Liver (tissue), 9 donors: Measurements from ENCODE around the gene HSP90AB1. TPM values are rescaled to one million over a fixed set of nuclear protein-coding genes. Genes with fewer than 3 reads are reported as not detected.

Experiments used
- DNase-seq: peaks from one replicate; pipeline ENCODE4 v3.0.0-alpha.2; 2017; ENCODE audit warnings: low spot score
- H3K27ac ChIP-seq, 2 donors: one replicate each; pipeline ENCODE4 v1.7.0; 2013; ENCODE audit warnings: inconsistent platforms in 2 of 2, low read length in 2 of 2, control low read depth in 1 of 2, low read depth in 1 of 2, mild to moderate bottlenecking in 1 of 2
- H3K27me3 ChIP-seq, 4 donors: one replicate each; pipeline versions ENCODE4 v1.6.1 to v1.7.0; 2013; ENCODE audit warnings: low read length in 3 of 4, inconsistent platforms in 1 of 4, mild to moderate bottlenecking in 1 of 4, moderate library complexity in 1 of 4; ENCODE audit not compliant: control insufficient read depth in 4 of 4, insufficient read depth in 4 of 4
- H3K36me3 ChIP-seq, 4 donors: one replicate each; pipeline versions ENCODE4 v1.6.1 to v1.7.0; 2013; ENCODE audit warnings: low read length in 3 of 4, mild to moderate bottlenecking in 3 of 4, low read depth in 1 of 4, moderate library complexity in 1 of 4; ENCODE audit not compliant: control insufficient read depth in 4 of 4, insufficient read depth in 3 of 4
- H3K4me1 ChIP-seq, 4 donors: one replicate each; pipeline versions ENCODE4 v1.6.1 to v1.7.0; 2013; ENCODE audit warnings: low read length in 3 of 4, mild to moderate bottlenecking in 3 of 4, moderate library complexity in 1 of 4; ENCODE audit not compliant: control insufficient read depth in 4 of 4, insufficient read depth in 4 of 4
- H3K4me3 ChIP-seq, 3 donors: one replicate each; pipeline versions ENCODE4 v1.6.1 to v1.7.0; 2013; ENCODE audit warnings: low read length in 3 of 3, control low read depth in 1 of 3, low read depth in 1 of 3, mild to moderate bottlenecking in 1 of 3
- H3K9ac ChIP-seq, 2 donors: one replicate each; pipeline ENCODE4 v1.7.0; 2013; ENCODE audit warnings: low read length in 2 of 2, mild to moderate bottlenecking in 2 of 2, moderate library complexity in 2 of 2, control low read depth in 1 of 2, low read depth in 1 of 2
- H3K9me3 ChIP-seq, 4 donors: one replicate each; pipeline versions ENCODE4 v1.6.1 to v1.7.0; 2013; ENCODE audit warnings: low read length in 3 of 4; ENCODE audit not compliant: control insufficient read depth in 4 of 4
- EGR1 ChIP-seq, 2 donors: IDR thresholded peaks; 2 replicates each; pipeline ENCODE4 v1.6.1; 2016 to 2018; ENCODE audit warnings: antibody characterized with exemption in 2 of 2, low read depth in 2 of 2
- FOXA1 ChIP-seq: IDR thresholded peaks from 2 replicates; pipeline ENCODE4 v1.6.1; 2016; ENCODE audit warnings: antibody characterized with exemption
- FOXA2 ChIP-seq: IDR thresholded peaks from 2 replicates; pipeline ENCODE4 v1.6.1; 2016; ENCODE audit warnings: antibody characterized with exemption
- GABPA ChIP-seq, 2 donors: IDR thresholded peaks in 1 of 2; conservative IDR thresholded peaks in 1 of 2; 2 replicates each; pipeline ENCODE4 v1.6.1; 2016; ENCODE audit warnings: antibody characterized with exemption in 2 of 2, mild to moderate bottlenecking in 1 of 2, moderate library complexity in 1 of 2
- HNF4A ChIP-seq, 2 donors: conservative IDR thresholded peaks; 2 replicates each; pipeline ENCODE4 v1.6.1; 2016; ENCODE audit warnings: antibody characterized with exemption in 2 of 2, mild to moderate bottlenecking in 2 of 2
- HNF4G ChIP-seq: IDR thresholded peaks from 2 replicates; pipeline ENCODE4 v1.6.1; 2016; ENCODE audit warnings: antibody characterized with exemption
- NR2F2 ChIP-seq: IDR thresholded peaks from 2 replicates; pipeline ENCODE4 v1.6.1; 2016; ENCODE audit warnings: antibody characterized with exemption
- RAD21 ChIP-seq, 2 donors: IDR thresholded peaks; 2 replicates each; pipeline ENCODE4 v1.6.1; 2016; ENCODE audit warnings: antibody characterized with exemption in 2 of 2, mild to moderate bottlenecking in 2 of 2
- RXRA ChIP-seq, 2 donors: IDR thresholded peaks; 2 replicates each; pipeline ENCODE4 v1.6.1; 2017 to 2018; ENCODE audit warnings: antibody characterized with exemption in 2 of 2, mild to moderate bottlenecking in 1 of 2
- SP1 ChIP-seq: IDR thresholded peaks from 2 replicates; pipeline ENCODE4 v1.6.1; 2018; ENCODE audit warnings: antibody characterized with exemption, mild to moderate bottlenecking
- YY1 ChIP-seq: IDR thresholded peaks from 2 replicates; pipeline ENCODE4 v1.6.1; 2016; ENCODE audit warnings: antibody characterized with exemption, mild to moderate bottlenecking
- WGBS: extraction: QIAGEN DNeasy Blood & Tissue Kit; methylation state at CpG from one replicate; pipeline ENCODE4 v1.1.7; 2013; 5-methylcytosine and 5-hydroxymethylcytosine counted together
- polyA plus RNA-seq, 2 donors: library from polyadenylated mRNA; stranded (reverse) in 1 of 2; unstranded in 1 of 2; fragments of 200-250 nt in 1 of 2; fragments of >200 nt in 1 of 2; fragmentation: Nextera tagmentation in 1 of 2; extraction: Ambion mirVana in 1 of 2; gene quantifications; one replicate each; pipeline versions ENCODE4 v1.2.1 to v1.2.3, GENCODE V29; 2013 to 2015
- total RNA-seq, 2 donors: library from RNA; depleted of rRNA; stranded (reverse); fragments of >200 nt; gene quantifications; one replicate each; pipeline ENCODE4 v1.2.3, GENCODE V29; 2014
- TF ChIP-seq, protein P1 (sequence below): IDR thresholded peaks from 2 replicates; pipeline ENCODE4 v1.6.1; 2016; ENCODE audit warnings: antibody characterized with exemption
- TF ChIP-seq, protein P2 (sequence below): IDR thresholded peaks from 2 replicates; pipeline ENCODE4 v1.6.1; 2016; ENCODE audit warnings: antibody characterized with exemption, mild to moderate bottlenecking
- TF ChIP-seq, protein P3 (sequence below): IDR thresholded peaks from 2 replicates; pipeline ENCODE4 v1.6.1; 2016; ENCODE audit warnings: antibody characterized with exemption
- TF ChIP-seq, protein P4 (sequence below): IDR thresholded peaks from 2 replicates; pipeline ENCODE4 v1.6.1; 2016; ENCODE audit warnings: antibody characterized with exemption
- TF ChIP-seq, protein P5 (sequence below): fragments of 150-350 bp; IDR thresholded peaks from 2 replicates; pipeline ENCODE4 v1.5.1; 2017; ENCODE audit warnings: improper control_type of control experiment, low read depth, low read length; ENCODE audit not compliant: missing input control
- donor health status: healthy.
- donor health status: healthy.
- donor health status: healthy.
- donor health status: healthy.
- donor health status: healthy.

Gene HSP90AB1
- total and polyA plus RNA-seq, 4 donors, result 129 to 281 (median 203) TPM

DNA sequence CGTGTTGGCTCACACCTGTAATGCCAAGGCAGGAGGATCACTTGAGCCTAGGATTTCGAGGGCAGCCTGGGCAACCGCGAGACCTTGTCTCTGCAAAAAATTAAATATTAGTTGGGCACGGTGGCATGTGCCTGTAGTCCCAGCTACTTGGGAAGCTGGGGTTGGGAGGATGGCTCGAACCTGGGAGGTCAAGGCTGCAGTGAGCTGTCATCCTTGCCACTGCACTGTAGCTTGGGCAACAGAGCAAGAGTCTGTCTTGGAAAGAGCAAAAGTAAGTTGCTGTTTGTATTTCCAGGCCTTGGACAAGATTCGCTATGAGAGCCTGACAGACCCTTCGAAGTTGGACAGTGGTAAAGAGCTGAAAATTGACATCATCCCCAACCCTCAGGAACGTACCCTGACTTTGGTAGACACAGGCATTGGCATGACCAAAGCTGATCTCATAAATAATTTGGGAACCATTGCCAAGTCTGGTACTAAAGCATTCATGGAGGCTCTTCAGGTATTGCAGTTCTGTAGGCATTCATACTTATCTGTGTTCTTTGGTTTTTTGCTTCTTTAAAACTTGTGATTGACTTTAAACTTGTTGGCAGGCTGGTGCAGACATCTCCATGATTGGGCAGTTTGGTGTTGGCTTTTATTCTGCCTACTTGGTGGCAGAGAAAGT, 2.3 kb downstream of the HSP90AB1 start:
- TF ChIP-seq HNF4A (conservative IDR thresholded peaks at IDR 0.05), result no peak
- TF ChIP-seq, protein P1, sequence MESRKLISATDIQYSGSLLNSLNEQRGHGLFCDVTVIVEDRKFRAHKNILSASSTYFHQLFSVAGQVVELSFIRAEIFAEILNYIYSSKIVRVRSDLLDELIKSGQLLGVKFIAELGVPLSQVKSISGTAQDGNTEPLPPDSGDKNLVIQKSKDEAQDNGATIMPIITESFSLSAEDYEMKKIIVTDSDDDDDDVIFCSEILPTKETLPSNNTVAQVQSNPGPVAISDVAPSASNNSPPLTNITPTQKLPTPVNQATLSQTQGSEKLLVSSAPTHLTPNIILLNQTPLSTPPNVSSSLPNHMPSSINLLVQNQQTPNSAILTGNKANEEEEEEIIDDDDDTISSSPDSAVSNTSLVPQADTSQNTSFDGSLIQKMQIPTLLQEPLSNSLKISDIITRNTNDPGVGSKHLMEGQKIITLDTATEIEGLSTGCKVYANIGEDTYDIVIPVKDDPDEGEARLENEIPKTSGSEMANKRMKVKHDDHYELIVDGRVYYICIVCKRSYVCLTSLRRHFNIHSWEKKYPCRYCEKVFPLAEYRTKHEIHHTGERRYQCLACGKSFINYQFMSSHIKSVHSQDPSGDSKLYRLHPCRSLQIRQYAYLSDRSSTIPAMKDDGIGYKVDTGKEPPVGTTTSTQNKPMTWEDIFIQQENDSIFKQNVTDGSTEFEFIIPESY, result no peak
- no peak for TF ChIP-seq GABPA (IDR thresholded peaks at IDR 0.05 in 1 of 2, conservative IDR thresholded peaks at IDR 0.05 in 1 of 2)
- no peak for TF ChIP-seq SP1
- no peak for TF ChIP-seq FOXA1
- TF ChIP-seq, protein P2, sequence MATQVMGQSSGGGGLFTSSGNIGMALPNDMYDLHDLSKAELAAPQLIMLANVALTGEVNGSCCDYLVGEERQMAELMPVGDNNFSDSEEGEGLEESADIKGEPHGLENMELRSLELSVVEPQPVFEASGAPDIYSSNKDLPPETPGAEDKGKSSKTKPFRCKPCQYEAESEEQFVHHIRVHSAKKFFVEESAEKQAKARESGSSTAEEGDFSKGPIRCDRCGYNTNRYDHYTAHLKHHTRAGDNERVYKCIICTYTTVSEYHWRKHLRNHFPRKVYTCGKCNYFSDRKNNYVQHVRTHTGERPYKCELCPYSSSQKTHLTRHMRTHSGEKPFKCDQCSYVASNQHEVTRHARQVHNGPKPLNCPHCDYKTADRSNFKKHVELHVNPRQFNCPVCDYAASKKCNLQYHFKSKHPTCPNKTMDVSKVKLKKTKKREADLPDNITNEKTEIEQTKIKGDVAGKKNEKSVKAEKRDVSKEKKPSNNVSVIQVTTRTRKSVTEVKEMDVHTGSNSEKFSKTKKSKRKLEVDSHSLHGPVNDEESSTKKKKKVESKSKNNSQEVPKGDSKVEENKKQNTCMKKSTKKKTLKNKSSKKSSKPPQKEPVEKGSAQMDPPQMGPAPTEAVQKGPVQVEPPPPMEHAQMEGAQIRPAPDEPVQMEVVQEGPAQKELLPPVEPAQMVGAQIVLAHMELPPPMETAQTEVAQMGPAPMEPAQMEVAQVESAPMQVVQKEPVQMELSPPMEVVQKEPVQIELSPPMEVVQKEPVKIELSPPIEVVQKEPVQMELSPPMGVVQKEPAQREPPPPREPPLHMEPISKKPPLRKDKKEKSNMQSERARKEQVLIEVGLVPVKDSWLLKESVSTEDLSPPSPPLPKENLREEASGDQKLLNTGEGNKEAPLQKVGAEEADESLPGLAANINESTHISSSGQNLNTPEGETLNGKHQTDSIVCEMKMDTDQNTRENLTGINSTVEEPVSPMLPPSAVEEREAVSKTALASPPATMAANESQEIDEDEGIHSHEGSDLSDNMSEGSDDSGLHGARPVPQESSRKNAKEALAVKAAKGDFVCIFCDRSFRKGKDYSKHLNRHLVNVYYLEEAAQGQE, result no peak
- no peak for TF ChIP-seq EGR1 (IDR thresholded peaks at IDR 0.05; ENCODE audit: low read depth in 2 of 2)
- no peak for TF ChIP-seq FOXA2
- no peak for TF ChIP-seq HNF4G
- TF ChIP-seq, protein P3, sequence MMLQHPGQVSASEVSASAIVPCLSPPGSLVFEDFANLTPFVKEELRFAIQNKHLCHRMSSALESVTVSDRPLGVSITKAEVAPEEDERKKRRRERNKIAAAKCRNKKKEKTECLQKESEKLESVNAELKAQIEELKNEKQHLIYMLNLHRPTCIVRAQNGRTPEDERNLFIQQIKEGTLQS, result no peak
- TF ChIP-seq, protein P4, sequence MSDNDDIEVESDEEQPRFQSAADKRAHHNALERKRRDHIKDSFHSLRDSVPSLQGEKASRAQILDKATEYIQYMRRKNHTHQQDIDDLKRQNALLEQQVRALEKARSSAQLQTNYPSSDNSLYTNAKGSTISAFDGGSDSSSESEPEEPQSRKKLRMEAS, result no peak
- no peak for TF ChIP-seq RAD21 (IDR thresholded peaks at IDR 0.05)
- TF ChIP-seq RXRA (IDR thresholded peaks at IDR 0.05), result no peak
- TF ChIP-seq, protein P5, sequence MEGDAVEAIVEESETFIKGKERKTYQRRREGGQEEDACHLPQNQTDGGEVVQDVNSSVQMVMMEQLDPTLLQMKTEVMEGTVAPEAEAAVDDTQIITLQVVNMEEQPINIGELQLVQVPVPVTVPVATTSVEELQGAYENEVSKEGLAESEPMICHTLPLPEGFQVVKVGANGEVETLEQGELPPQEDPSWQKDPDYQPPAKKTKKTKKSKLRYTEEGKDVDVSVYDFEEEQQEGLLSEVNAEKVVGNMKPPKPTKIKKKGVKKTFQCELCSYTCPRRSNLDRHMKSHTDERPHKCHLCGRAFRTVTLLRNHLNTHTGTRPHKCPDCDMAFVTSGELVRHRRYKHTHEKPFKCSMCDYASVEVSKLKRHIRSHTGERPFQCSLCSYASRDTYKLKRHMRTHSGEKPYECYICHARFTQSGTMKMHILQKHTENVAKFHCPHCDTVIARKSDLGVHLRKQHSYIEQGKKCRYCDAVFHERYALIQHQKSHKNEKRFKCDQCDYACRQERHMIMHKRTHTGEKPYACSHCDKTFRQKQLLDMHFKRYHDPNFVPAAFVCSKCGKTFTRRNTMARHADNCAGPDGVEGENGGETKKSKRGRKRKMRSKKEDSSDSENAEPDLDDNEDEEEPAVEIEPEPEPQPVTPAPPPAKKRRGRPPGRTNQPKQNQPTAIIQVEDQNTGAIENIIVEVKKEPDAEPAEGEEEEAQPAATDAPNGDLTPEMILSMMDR, result no peak
- TF ChIP-seq NR2F2, result no peak
- no peak for TF ChIP-seq YY1
- no peak for DNase-seq
- H3K27ac ChIP-seq, result peak overlapping the region; percentile 99 to 100
- peaks cover 5 to 27% (median 23%) of the 10 kb centered on the region in 4 donors for H3K4me1 ChIP-seq
- 83% methylated on average over 9 of the region's 9 CpGs for WGBS
- no peak overlapping the region for H3K9ac ChIP-seq
- H3K9me3 ChIP-seq, result no peaks in the 10 kb centered on the region
- peak overlapping the region; percentile 13 to 88 (median 23) for H3K4me3 ChIP-seq
- H3K27me3 ChIP-seq, result no peaks in the 10 kb centered on the region
- H3K36me3 ChIP-seq, result peaks cover 10 to 54% (median 47%) of the 10 kb centered on the region in 4 donors
